Measurements from ENCODE around the gene PHYH.

PHYH gene

GRCh38 chr10:13233358-13233757 lies 66.5 kb downstream of the PHYH start:
- in situ Hi-C loops (cut with HindIII; ENCODE audit: low sequenced_read_pairs) = no loop called here

GRCh38 chr10:13231808-13232207 lies 68.1 kb downstream of the PHYH start:
- in situ Hi-C loops (cut with HindIII; ENCODE audit: low sequenced_read_pairs) = no loop called here

GRCh38 chr10:13231190-13231589 lies 68.7 kb downstream of the PHYH start:
- in situ Hi-C loops (cut with HindIII; ENCODE audit: low sequenced_read_pairs) = no loop called here

Measured in endothelial cell of hepatic sinusoid (primary cell).